ENCODE results near the gene PARP14.
"Not testable (repeated sequence)": the region's sequence is repeated elsewhere in the genome, so short reads cannot be mapped to it uniquely, and the experiment has no call there.

PARP14 gene

GRCh38 chr3:122646146-122646988 is 34.3 kb upstream of the PARP14 start:
- no peak for TF ChIP-seq POLR2A (IDR thresholded peaks at IDR 0.05; ENCODE audit: extremely low read depth, insufficient read length)
- no peak for TF ChIP-seq MAX (IDR thresholded peaks at IDR 0.05; ENCODE audit: low read depth, low read length)
- TF ChIP-seq CTCF (IDR thresholded peaks at IDR 0.05; ENCODE audit: low read depth, low read length), result no peak
- no peak for TF ChIP-seq MYC (IDR thresholded peaks at IDR 0.05; ENCODE audit: low read depth, low read length)
- no peak for DNase-seq (ENCODE audit: low read depth)
- no peak overlapping the region for H3K4me3 ChIP-seq (ENCODE audit: low read depth, low read length)

- not testable (repeated sequence) for H3K4me3 ChIP-seq (ENCODE audit: low read depth, low read length); DNase-seq (ENCODE audit: low read depth)
Measured at GRCh38 chr3:122651233-122651907, 29.3 kb upstream of the PARP14 start.

- H3K4me3 ChIP-seq (ENCODE audit: low read depth, low read length); DNase-seq (ENCODE audit: low read depth): not testable (repeated sequence)
Measured at GRCh38 chr3:122651962-122652361, 28.7 kb upstream of the PARP14 start.

- DNase-seq (ENCODE audit: low read depth), result not testable (repeated sequence)
Measured at GRCh38 chr3:122658336-122658735, 22.3 kb upstream of the PARP14 start.

GRCh38 chr3:122660297-122660974 is 20.2 kb upstream of the PARP14 start:
- peak; percentile 18 for DNase-seq (ENCODE audit: low read depth)
- TF ChIP-seq MYC (IDR thresholded peaks at IDR 0.05; ENCODE audit: low read depth, low read length) (no peak), MAX (IDR thresholded peaks at IDR 0.05; ENCODE audit: low read depth, low read length) (no peak), POLR2A (IDR thresholded peaks at IDR 0.05; ENCODE audit: extremely low read depth, insufficient read length) (no peak), CTCF (IDR thresholded peaks at IDR 0.05; ENCODE audit: low read depth, low read length) (no peak)

More at GRCh38 chr3:122658336-122658735, 22.3 kb upstream of the PARP14 start:
- not testable (repeated sequence) for H3K4me3 ChIP-seq (ENCODE audit: low read depth, low read length)

GRCh38 chr3:122661633-122662032 is 19.0 kb upstream of the PARP14 start:
- H3K4me3 ChIP-seq (ENCODE audit: low read depth, low read length), result peak overlapping the region; percentile 51
- TF ChIP-seq MYC (IDR thresholded peaks at IDR 0.05; ENCODE audit: low read depth, low read length) (no peak), POLR2A (IDR thresholded peaks at IDR 0.05; ENCODE audit: extremely low read depth, insufficient read length) (no peak), CTCF (IDR thresholded peaks at IDR 0.05; ENCODE audit: low read depth, low read length) (no peak), MAX (IDR thresholded peaks at IDR 0.05; ENCODE audit: low read depth, low read length) (no peak)
- peak; percentile 91 for DNase-seq (ENCODE audit: low read depth)

More at GRCh38 chr3:122660297-122660974, 20.2 kb upstream of the PARP14 start:
- H3K4me3 ChIP-seq (ENCODE audit: low read depth, low read length), result no peak overlapping the region

GRCh38 chr3:122662505-122662904 is 18.1 kb upstream of the PARP14 start:
- H3K4me3 ChIP-seq (ENCODE audit: low read depth, low read length), result no peak overlapping the region
- TF ChIP-seq POLR2A (IDR thresholded peaks at IDR 0.05; ENCODE audit: extremely low read depth, insufficient read length) (no peak), MAX (IDR thresholded peaks at IDR 0.05; ENCODE audit: low read depth, low read length) (no peak), CTCF (IDR thresholded peaks at IDR 0.05; ENCODE audit: low read depth, low read length) (no peak), MYC (IDR thresholded peaks at IDR 0.05; ENCODE audit: low read depth, low read length) (no peak)
- peak; percentile 3 for DNase-seq (ENCODE audit: low read depth)

Data from NB4 (cell line).